B cell (primary cell): ENCODE measurements around the gene PIBF1. TPM values are rescaled to one million over a fixed set of nuclear protein-coding genes. Genes with fewer than 3 reads are reported as not detected.

Source experiments
- ATAC-seq: fragments of 200-7000 bp; cut with Tn5 transposase; one replicate; pipeline ENCODE4 v1.10.0; 2021; ENCODE audit warnings: low read depth, mild to moderate bottlenecking, moderate number of reproducible peaks, moderate library complexity
- CTCF ChIA-PET: fragments of 350-600 bp; sonication (Branson Sonifier 250); formaldehyde crosslinking; loops from one replicate; lab custom pipeline; 2021; ENCODE audit warnings: antibody characterized with exemption, inconsistent platforms; lab: Charles Lee
- POLR2A ChIA-PET: fragments of 350-600 bp; sonication (Branson Sonifier 250); formaldehyde crosslinking; loops from one replicate; lab custom pipeline; 2021; ENCODE audit warnings: antibody characterized with exemption; lab: Charles Lee
- DNase-seq: peaks from one replicate; pipeline ENCODE4 v3.0.0; 2013
- H2AFZ ChIP-seq: 2 replicates; pipeline ENCODE4 v1.6.1; 2012; ENCODE audit warnings: mild to moderate bottlenecking, low read depth, low read length; ENCODE audit not compliant: insufficient read depth, poor library complexity, severe bottlenecking
- H3K27ac ChIP-seq, 2 donors: 1 replicate in 1 of 2; 2 replicates in 1 of 2; pipeline ENCODE4 v1.5.1; 2012 to 2013; ENCODE audit warnings: low read length in 2 of 2, mild to moderate bottlenecking in 2 of 2, moderate library complexity in 1 of 2
- H3K27me3 ChIP-seq, 4 experiments: fragments of 200-600 bp in 1 of 4; sonication (generic) in 1 of 4; replicated peaks in 1 of 4; 1 replicate in 2 of 4; 2 replicates in 2 of 4; pipeline versions ENCODE4 v1.6.1 to v1.7.0; 2013 to 2016; ENCODE audit warnings: low read length in 3 of 4, mild to moderate bottlenecking in 2 of 4, mixed read lengths in 1 of 4, moderate library complexity in 1 of 4; ENCODE audit not compliant: insufficient read depth in 4 of 4, control insufficient read depth in 3 of 4; ENCODE audit errors: control extremely low read depth in 1 of 4
- H3K36me3 ChIP-seq, 2 experiments: replicated peaks in 1 of 2; 1 replicate in 1 of 2; 2 replicates in 1 of 2; pipeline versions ENCODE4 v1.6.1 to v1.7.1; 2013; ENCODE audit warnings: low read length in 1 of 2; ENCODE audit not compliant: insufficient read depth in 2 of 2, control insufficient read depth in 1 of 2; ENCODE audit errors: control extremely low read depth in 1 of 2, extremely low read depth in 1 of 2
- H3K4me1 ChIP-seq, 2 donors: fragments of 200-600 bp in 1 of 2; sonication (generic) in 1 of 2; 1 replicate in 1 of 2; 2 replicates in 1 of 2; pipeline versions ENCODE4 v1.5.1 to v1.6.1; 2013 to 2017; ENCODE audit warnings: low read length in 2 of 2; ENCODE audit not compliant: control insufficient read depth in 2 of 2, insufficient read depth in 2 of 2
- H3K4me2 ChIP-seq: replicated peaks from 2 replicates; pipeline ENCODE3; 2012; ENCODE audit warnings: mild to moderate bottlenecking, low read depth, low read length; ENCODE audit not compliant: poor library complexity, severe bottlenecking
- H3K4me3 ChIP-seq, 5 experiments: fragments of 200-600 bp in 1 of 5; sonication (generic) in 1 of 5; 1 replicate in 3 of 5; 2 replicates in 2 of 5; pipeline versions ENCODE4 v1.5.1 to v1.7.0; 2011 to 2016; ENCODE audit warnings: low read length in 4 of 5, mild to moderate bottlenecking in 4 of 5, low read depth in 2 of 5, control low read depth in 1 of 5, moderate library complexity in 1 of 5; ENCODE audit not compliant: insufficient read depth in 1 of 5; ENCODE audit errors: control extremely low read depth in 1 of 5, extremely low read depth in 1 of 5
- H3K79me2 ChIP-seq: fragments of 200-600 bp; sonication (generic); one replicate; pipeline ENCODE4 v1.6.0; 2016; ENCODE audit warnings: low read length; ENCODE audit not compliant: control insufficient read depth, insufficient read depth
- H3K9ac ChIP-seq: fragments of 200-600 bp; sonication (generic); 2 replicates; pipeline ENCODE4 v1.6.1; 2017; ENCODE audit warnings: mild to moderate bottlenecking, low read length, moderate library complexity
- H3K9me3 ChIP-seq, 3 donors: one replicate each; pipeline versions ENCODE4 v1.6.1 to v1.7.1; 2013; ENCODE audit warnings: low read length in 2 of 3; ENCODE audit not compliant: control insufficient read depth in 2 of 3, insufficient read depth in 1 of 3; ENCODE audit errors: control extremely low read depth in 1 of 3
- H4K20me1 ChIP-seq: 2 replicates; pipeline ENCODE4 v1.6.0; 2012; ENCODE audit warnings: mild to moderate bottlenecking, low read length; ENCODE audit not compliant: insufficient read depth, control insufficient read depth, poor library complexity, severe bottlenecking
- H3K27ac Mint-ChIP-seq: one replicate; pipeline ENCODE4 v1.8.0; 2021; ENCODE audit warnings: mixed read lengths
- H3K27me3 Mint-ChIP-seq: one replicate; pipeline ENCODE4 v1.8.0; 2021; ENCODE audit warnings: mixed read lengths
- H3K4me1 Mint-ChIP-seq: one replicate; pipeline ENCODE4 v1.8.0; 2021; ENCODE audit warnings: mixed read lengths
- H3K4me3 Mint-ChIP-seq: one replicate; pipeline ENCODE4 v1.8.0; 2021; ENCODE audit warnings: mixed read lengths
- H3K9me3 Mint-ChIP-seq: one replicate; pipeline ENCODE4 v1.8.0; 2022; ENCODE audit warnings: mixed read lengths; ENCODE audit not compliant: insufficient read depth
- CTCF ChIP-seq: fragments of 200-600 bp; IDR thresholded peaks from one replicate; pipeline ENCODE4 v1.8.0; 2022; ENCODE audit warnings: antibody characterized with exemption, mild to moderate bottlenecking
- EZH2 ChIP-seq: IDR thresholded peaks from 2 replicates; pipeline ENCODE4 v1.6.1; 2012; ENCODE audit warnings: borderline replicate concordance, low read depth, mild to moderate bottlenecking, moderate library complexity, low read length; ENCODE audit not compliant: insufficient read depth, poor library complexity, severe bottlenecking
- WGBS: methylation state at CpG from one replicate; pipeline ENCODE4 v1.1.5; 2013; ENCODE audit warnings: missing lambda C conversion rate; ENCODE audit not compliant: insufficient coverage; 5-methylcytosine and 5-hydroxymethylcytosine counted together
- intact Hi-C: fragments of 100-400 bp; cut with micrococcal nuclease; formaldehyde crosslinking; loops from one replicate; pipeline ENCODE4 v1.10.0; 2022
- polyA plus RNA-seq: library from polyadenylated mRNA; depleted of rRNA; stranded (reverse); fragments of >200 nt; gene quantifications from 2 replicates; pipeline ENCODE4 v1.2.3, GENCODE V29; 2012
- total RNA-seq, 2 donors: library from RNA; stranded (reverse); fragments of 120-200 nt in 1 of 2; gene quantifications; 1 replicate in 1 of 2; 2 replicates in 1 of 2; pipeline versions ENCODE4 v1.2.3 to v1.2.4, GENCODE V29; 2013 to 2022

Gene PIBF1
- total and polyA plus RNA-seq, 2 donors (not counting 1 experiment from before 2014, with no cell fraction given): 4.5 to 43.1 TPM

- Histone ChIP-seq H3K4me2 (no peak overlapping the region), H3K4me3 (no peak overlapping the region), H3K9ac (no peak overlapping the region), H3K9me3 (peaks cover 0 to under 1% (median 0%) of the 10 kb centered on the region in 3 donors), H3K79me2 (no peaks in the 10 kb centered on the region), H2AFZ (no peak overlapping the region), H3K27me3 (no peaks in the 10 kb centered on the region), H3K36me3 (peaks cover 4 to 15% of the 10 kb centered on the region in 2 experiments), H3K27ac (no peak overlapping the region), H3K4me1 (no peaks in the 10 kb centered on the region), H4K20me1 (no peaks in the 10 kb centered on the region)
- H3K4me1 Mint-ChIP-seq: peaks cover 3% of the 10 kb centered on the region
- WGBS: no CpG with 5 or more reads among the region's 1 CpG
- ChIA-PET CTCF (no interaction called here), POLR2A (no interaction called here)
- ATAC-seq: no peak
- H3K9me3 Mint-ChIP-seq: no peaks in the 10 kb centered on the region
- DNase-seq: no peak
- no peak for TF ChIP-seq EZH2
- TF ChIP-seq CTCF: no peak
- no peak overlapping the region for H3K4me3 Mint-ChIP-seq
- no peaks in the 10 kb centered on the region for H3K27me3 Mint-ChIP-seq
- intact Hi-C loops: no loop called here
- no peak overlapping the region for H3K27ac Mint-ChIP-seq
Observed at GRCh38 chr13:72868229-72868628, 86.3 kb downstream of the PIBF1 start.

- no peaks in the 10 kb centered on the region for H3K79me2 ChIP-seq
- H3K27ac ChIP-seq: no peak overlapping the region
- TF ChIP-seq CTCF: no peak
- H3K4me1 Mint-ChIP-seq: no peaks in the 10 kb centered on the region
- no peak overlapping the region for H3K4me3 ChIP-seq
- no peaks in the 10 kb centered on the region for H3K27me3 Mint-ChIP-seq
- WGBS: no CpG with 5 or more reads among the region's 2 CpGs
- H2AFZ ChIP-seq: no peak overlapping the region
- H3K36me3 ChIP-seq: peaks cover 3 to 7% of the 10 kb centered on the region in 2 experiments
- DNase-seq (no peak), ATAC-seq (no peak)
- H3K4me2 ChIP-seq: no peak overlapping the region
- H3K4me1 ChIP-seq: no peaks in the 10 kb centered on the region
- H3K9ac ChIP-seq: no peak overlapping the region
- H3K9me3 ChIP-seq: peaks cover 0 to 3% (median 1%) of the 10 kb centered on the region in 3 donors
- intact Hi-C loops: no loop called here
- POLR2A ChIA-PET: no interaction called here
- H3K27me3 ChIP-seq: no peaks in the 10 kb centered on the region
- H3K9me3 Mint-ChIP-seq: peaks cover 5% of the 10 kb centered on the region
- CTCF ChIA-PET: interaction anchor here (0.5 kb wide), 1 partner anchor 69 kb away, joined by 3 read pairs; no protein-coding TSS in a partner anchor
- no peak overlapping the region for H3K27ac Mint-ChIP-seq
- H4K20me1 ChIP-seq: no peaks in the 10 kb centered on the region
- no peak overlapping the region for H3K4me3 Mint-ChIP-seq
Observed at GRCh38 chr13:72875233-72875632, 93.3 kb downstream of the PIBF1 start.
